Breast epithelium (tissue), 3 donors: ENCODE results near the gene HGF.

ENCODE experiments used
- POLR2A ChIP-seq: fragments of 450-650 bp; IDR thresholded peaks from one replicate; pipeline ENCODE4 v1.6.1; 2016; ENCODE audit warnings: antibody characterized with exemption, mild to moderate bottlenecking, moderate library complexity
- POLR2AphosphoS5 ChIP-seq, 3 donors: sonication (generic); formaldehyde crosslinking; IDR thresholded peaks; one replicate each; pipeline ENCODE4 v1.6.1; 2017; ENCODE audit warnings: antibody characterized with exemption in 3 of 3
- TF ChIP-seq, protein P1 (sequence below), 3 donors: fragments of 450-650 bp; IDR thresholded peaks; one replicate each; pipeline ENCODE4 v1.5.1; 2016 to 2017; ENCODE audit warnings: antibody characterized with exemption in 3 of 3, mild to moderate bottlenecking in 3 of 3, moderate library complexity in 3 of 3

DNA sequence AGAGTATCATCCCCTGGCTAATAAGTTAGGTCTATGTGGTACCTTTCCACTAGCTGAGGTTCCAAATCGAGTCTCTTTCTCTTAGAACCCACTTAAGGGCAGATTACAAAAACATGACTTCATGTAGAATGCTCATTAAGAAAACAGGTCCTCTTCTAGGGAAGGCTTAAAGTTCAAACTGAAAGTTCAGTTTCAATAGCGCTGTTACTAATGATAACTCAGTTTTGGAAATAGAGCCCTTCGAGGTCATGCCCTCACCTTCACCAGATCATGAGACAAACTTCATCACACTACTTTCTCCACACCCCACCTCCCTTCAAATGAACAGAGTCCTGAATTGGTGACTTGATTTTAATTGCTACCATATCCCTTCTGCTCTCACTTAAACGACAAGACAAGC, 26.2 kb downstream of the HGF start:
- TF ChIP-seq, protein P1, sequence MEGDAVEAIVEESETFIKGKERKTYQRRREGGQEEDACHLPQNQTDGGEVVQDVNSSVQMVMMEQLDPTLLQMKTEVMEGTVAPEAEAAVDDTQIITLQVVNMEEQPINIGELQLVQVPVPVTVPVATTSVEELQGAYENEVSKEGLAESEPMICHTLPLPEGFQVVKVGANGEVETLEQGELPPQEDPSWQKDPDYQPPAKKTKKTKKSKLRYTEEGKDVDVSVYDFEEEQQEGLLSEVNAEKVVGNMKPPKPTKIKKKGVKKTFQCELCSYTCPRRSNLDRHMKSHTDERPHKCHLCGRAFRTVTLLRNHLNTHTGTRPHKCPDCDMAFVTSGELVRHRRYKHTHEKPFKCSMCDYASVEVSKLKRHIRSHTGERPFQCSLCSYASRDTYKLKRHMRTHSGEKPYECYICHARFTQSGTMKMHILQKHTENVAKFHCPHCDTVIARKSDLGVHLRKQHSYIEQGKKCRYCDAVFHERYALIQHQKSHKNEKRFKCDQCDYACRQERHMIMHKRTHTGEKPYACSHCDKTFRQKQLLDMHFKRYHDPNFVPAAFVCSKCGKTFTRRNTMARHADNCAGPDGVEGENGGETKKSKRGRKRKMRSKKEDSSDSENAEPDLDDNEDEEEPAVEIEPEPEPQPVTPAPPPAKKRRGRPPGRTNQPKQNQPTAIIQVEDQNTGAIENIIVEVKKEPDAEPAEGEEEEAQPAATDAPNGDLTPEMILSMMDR (IDR thresholded peaks at IDR 0.05) = no peak
- TF ChIP-seq POLR2AphosphoS5 (IDR thresholded peaks at IDR 0.05) = no peak
- TF ChIP-seq POLR2A = no peak
